A673 (cell line): ENCODE data around the gene TSPAN12.

ENCODE experiments used
- EZH2 ChIP-seq: fragments of 200-600 bp; sonication (generic); IDR thresholded peaks from 2 replicates; pipeline ENCODE4 v1.6.1; 2017; ENCODE audit warnings: borderline replicate concordance, low read depth, mild to moderate bottlenecking, mixed read lengths, antibody characterized with exemption, low read length; ENCODE audit not compliant: poor library complexity, severe bottlenecking
- TF ChIP-seq, protein P1 (sequence below): fragments of 300-800, 200-600 bp; sonication (generic); conservative IDR thresholded peaks from 2 replicates; pipeline ENCODE4 v1.5.1; 2017; ENCODE audit warnings: low read depth, mild to moderate bottlenecking, antibody characterized with exemption, low read length, moderate library complexity, mixed read lengths

DNA sequence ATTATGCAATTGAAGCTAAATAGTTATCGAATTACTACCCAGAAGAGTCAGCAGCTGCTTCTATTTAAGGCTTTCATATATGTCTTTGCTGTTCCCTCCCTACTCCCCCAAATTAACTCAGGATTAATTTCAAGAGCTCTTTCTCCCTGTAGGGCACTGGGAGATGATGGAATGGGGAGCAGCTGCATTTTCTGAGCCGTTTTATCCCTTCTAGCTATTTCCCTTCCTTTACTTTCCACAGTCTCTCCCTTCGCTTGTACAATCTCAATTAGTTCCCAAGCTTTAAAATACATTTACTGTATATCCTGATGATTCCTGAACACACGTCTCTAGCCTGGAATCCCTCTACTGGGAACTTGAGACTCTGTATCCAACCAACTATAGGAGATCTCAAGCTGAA, 19.8 kb upstream of the TSPAN12 start:
- TF ChIP-seq, protein P1, sequence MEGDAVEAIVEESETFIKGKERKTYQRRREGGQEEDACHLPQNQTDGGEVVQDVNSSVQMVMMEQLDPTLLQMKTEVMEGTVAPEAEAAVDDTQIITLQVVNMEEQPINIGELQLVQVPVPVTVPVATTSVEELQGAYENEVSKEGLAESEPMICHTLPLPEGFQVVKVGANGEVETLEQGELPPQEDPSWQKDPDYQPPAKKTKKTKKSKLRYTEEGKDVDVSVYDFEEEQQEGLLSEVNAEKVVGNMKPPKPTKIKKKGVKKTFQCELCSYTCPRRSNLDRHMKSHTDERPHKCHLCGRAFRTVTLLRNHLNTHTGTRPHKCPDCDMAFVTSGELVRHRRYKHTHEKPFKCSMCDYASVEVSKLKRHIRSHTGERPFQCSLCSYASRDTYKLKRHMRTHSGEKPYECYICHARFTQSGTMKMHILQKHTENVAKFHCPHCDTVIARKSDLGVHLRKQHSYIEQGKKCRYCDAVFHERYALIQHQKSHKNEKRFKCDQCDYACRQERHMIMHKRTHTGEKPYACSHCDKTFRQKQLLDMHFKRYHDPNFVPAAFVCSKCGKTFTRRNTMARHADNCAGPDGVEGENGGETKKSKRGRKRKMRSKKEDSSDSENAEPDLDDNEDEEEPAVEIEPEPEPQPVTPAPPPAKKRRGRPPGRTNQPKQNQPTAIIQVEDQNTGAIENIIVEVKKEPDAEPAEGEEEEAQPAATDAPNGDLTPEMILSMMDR, result no peak
- no peak for TF ChIP-seq EZH2
